Caki2 (cell line): ENCODE results near the gene PLSCR4. TPM values are rescaled to one million over a fixed set of nuclear protein-coding genes. Genes with fewer than 3 reads are reported as not detected.

Source experiments
- DNase-seq: peaks from one replicate; pipeline ENCODE4 v3.0.0-alpha.2; 2015; ENCODE audit warnings: low read depth
- in situ Hi-C: cut with HindIII; loops from 2 replicates; pipeline ENCODE4 v1.10.0; 2016; ENCODE audit warnings: low sequenced_read_pairs, low pct_unique_long_range_greater_than_20kb, mixed read lengths
- total RNA-seq: library from RNA; depleted of rRNA; stranded (reverse); fragments of >200 nt; shearing (Covaris generic); gene quantifications from 2 replicates; pipeline ENCODE4 v1.2.3, GENCODE V29; 2014; ENCODE audit warnings: low replicate concordance

PLSCR4 gene
- total RNA-seq, 1 experiment from 2014 or later, result 7.1 TPM

DNA sequence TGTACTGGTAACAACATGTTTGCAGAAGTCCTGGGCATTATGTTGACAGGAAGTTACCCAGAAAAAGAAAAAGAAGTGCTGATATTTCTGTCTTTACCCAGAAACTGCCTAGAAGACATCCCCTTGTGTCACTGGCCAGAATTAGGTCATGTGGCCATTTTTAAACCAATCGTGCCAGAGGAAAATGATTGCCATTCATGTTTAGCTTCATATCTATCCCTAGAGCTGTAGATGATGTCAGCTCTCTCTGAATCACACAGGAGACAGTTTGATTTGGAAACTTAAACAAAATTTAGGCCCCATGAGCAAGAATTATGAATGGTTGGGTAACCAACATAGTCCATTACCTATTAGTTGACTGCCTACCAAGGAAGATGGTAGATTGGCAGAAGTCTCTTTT, 81.0 kb downstream of the PLSCR4 start:
- DNase-seq, result no peak
- in situ Hi-C loops, result no loop called here

GRCh38 chr3:146166826-146167225, 84.1 kb downstream of the PLSCR4 start:
- DNase-seq, result no peak
- in situ Hi-C loops, result no loop called here

- peak; percentile 96 for DNase-seq
- in situ Hi-C loops, result no loop called here
Observed at GRCh38 chr3:146166415-146166821, 84.5 kb downstream of the PLSCR4 start.

GRCh38 chr3:146165877-146166276, 85.0 kb downstream of the PLSCR4 start:
- in situ Hi-C loops, result no loop called here
- no peak for DNase-seq

- in situ Hi-C loops, result no loop called here
- DNase-seq, result peak; percentile 77
Observed at GRCh38 chr3:146164971-146165769, 85.7 kb downstream of the PLSCR4 start.

- DNase-seq, result no peak
- in situ Hi-C loops, result no loop called here
Observed at GRCh38 chr3:146164506-146164905, 86.4 kb downstream of the PLSCR4 start.

DNA sequence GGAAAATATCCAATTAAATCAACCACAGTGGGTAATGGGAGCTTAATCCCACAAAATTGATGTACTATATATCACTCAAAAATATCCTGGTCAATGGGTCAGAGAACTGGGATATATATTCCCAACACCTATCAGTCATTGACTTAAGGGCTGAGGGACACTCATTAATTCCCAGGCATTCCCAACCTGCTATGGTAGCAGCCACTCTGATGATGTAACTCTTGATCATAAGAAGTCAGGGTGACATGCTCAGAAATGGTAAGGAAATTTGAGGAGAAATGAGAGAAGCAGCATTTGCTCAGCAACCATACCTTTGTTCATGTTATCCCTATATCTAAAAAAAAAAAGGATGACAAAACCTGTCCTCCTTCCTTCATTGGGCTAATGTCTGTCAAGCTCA, 86.8 kb downstream of the PLSCR4 start:
- peak; percentile 66 for DNase-seq
- in situ Hi-C loops, result no loop called here

- in situ Hi-C loops, result no loop called here
- peak; percentile 89 for DNase-seq
Observed at GRCh38 chr3:146163584-146163983, 87.3 kb downstream of the PLSCR4 start.

- DNase-seq, result peak; percentile 69
Observed at GRCh38 chr3:146162561-146162960, 88.3 kb downstream of the PLSCR4 start.

DNA sequence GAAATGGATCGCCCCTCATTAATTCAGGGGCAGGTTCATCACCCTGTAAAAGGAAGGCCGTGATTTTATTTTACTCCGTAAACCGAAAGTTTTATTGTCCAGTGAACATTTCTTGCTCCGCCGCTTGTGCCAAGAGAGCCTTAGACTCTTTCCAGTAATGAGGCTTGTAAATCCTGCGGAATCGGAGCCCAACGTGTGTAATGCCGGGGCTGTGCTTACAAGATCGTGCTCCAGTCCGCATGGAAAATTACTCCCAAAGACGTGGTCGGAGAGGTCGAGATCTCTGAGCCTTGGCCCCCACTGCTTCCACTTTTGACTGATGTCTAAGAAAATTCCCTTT, 89.3 kb downstream of the PLSCR4 start:
- DNase-seq, result no peak
- in situ Hi-C loops, result no loop called here

More at GRCh38 chr3:146162561-146162960, 88.3 kb downstream of the PLSCR4 start:
- in situ Hi-C loops, result no loop called here

DNA sequence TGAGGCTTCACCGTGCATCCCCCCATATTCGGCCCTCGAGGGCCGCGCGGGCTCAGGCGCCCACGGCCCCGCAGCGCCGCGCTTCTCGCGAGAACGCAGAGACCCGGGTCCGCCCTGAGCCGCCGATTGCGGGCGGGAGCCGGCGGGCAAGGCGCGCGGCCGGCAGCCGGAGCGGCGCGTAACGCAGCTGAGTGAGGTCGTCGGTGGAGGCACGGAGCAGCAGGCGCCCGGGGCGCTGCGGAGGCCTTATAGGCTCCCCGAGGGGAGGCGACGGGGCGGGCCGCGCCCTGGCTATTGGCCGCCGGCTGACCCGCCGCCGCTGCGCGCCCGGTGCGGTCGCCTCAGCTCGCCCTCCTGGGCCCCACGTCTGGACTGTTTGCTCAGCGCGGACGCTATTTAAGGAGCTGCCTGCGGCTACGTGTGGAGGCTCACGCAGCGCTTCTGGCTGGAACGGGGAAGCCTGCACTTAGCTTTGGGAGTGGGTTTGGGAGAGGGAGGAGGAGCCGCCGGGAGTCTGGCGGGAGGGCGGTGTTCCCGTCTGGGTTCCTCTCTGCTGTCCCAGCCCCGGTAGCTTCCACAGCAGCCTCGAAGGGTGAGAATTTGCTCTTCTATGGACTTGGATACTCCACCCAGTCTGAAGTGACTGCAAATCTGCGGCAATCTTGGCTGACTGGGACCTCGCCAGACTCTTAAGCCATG, 89.8 kb downstream of the PLSCR4 start, which contains the start of gene PLOD2:
TSS of gene PLOD2 (minus strand) at position 221 of the 699 bp plus-strand sequence. CDS start at position 26, 195 bp downstream.
- in situ Hi-C loops, result no loop called here
- peak; percentile 97 for DNase-seq

- peak; percentile 88 for DNase-seq
- in situ Hi-C loops, result no loop called here
Observed at GRCh38 chr3:146160321-146160963, 90.5 kb downstream of the PLSCR4 start.

DNA sequence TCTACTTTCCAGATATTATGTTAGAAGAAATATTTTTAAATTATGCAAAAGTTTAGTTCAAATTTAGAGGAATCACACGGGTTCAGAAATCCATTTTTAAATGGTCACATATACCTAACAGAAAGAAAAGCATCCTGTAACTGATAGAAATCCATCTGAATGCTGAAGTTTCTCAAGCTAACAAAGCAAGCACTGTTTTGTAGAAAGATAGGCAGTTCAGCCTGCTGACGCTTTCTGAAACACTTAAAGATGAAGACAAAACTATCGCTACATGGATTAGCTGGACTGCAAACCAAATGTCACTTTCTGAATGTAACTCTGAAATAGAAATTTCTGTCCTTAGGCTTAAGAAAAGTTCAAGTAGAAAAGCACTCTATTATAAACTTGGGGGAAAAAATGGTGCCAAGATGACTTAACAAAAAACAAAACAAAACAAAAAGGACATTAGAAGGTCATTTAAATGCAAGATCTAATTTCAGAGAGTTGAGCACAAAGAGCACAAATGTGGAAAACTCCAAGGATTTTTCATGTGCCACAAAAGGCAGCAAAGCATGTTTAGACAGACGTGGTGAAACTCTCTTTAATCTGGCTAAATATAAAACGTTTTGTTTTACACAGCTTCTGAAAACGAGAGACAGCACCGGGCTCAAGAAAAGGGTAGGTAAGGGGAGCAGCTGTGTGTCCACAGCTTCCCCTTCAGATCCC, 91.1 kb downstream of the PLSCR4 start:
- in situ Hi-C loops, result no loop called here

DNA sequence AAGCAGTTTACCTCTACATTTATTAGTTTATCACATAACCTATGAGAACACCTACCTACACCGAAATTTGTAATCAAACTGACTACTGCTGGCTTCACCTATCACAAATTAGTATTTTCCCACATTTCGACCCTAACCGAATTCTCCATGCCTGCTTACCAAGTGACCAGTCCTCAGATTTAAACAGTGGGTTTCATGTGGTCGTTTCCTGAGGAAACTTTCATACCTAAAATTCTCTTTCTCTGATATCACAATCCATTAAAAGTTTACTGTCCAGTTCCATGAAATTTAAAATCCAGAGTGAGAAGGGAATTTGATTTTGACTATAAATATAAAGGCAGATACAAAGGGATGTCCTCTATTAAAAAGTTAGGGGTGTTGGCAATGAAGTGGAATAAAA, 91.9 kb downstream of the PLSCR4 start:
- in situ Hi-C loops, result no loop called here
- peak; percentile 35 for DNase-seq

More for the DNA sequence above, 91.1 kb downstream of the PLSCR4 start:
- DNase-seq, result no peak

DNA sequence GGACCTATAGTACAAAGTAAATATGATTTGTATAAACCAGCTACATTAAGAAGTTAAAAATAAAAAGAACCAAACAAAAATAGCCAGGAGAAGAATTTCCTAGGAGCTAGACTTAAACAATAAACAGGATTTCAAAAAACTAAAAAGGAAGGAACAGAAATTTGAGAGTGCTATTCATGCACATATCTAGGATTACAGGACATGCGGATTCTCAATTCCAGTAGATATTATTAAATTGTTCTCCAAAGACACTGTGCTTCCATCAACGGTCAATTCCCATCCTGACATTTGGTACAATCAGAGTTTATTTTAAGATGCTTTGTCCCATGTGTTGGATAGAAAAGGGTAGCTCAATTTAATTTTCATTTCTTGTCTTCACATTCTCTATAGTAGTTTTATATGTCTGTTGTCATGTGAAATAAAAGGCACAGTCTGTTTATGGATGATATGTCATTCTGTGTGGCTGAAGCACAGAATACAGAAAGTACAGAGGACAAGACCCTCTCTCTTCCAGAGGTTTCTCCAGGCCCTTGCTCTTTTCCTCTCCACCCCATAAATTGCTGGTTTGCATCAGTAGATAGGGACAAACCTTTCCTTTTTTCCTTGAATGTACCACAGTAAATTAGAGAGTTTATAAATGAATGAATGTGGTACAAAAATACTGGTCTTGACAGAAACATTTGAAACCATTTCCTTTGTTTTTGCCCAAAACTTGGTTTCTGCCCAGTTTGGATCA, 93.4 kb downstream of the PLSCR4 start:
- in situ Hi-C loops, result no loop called here
- peak; percentile 52 for DNase-seq

DNA sequence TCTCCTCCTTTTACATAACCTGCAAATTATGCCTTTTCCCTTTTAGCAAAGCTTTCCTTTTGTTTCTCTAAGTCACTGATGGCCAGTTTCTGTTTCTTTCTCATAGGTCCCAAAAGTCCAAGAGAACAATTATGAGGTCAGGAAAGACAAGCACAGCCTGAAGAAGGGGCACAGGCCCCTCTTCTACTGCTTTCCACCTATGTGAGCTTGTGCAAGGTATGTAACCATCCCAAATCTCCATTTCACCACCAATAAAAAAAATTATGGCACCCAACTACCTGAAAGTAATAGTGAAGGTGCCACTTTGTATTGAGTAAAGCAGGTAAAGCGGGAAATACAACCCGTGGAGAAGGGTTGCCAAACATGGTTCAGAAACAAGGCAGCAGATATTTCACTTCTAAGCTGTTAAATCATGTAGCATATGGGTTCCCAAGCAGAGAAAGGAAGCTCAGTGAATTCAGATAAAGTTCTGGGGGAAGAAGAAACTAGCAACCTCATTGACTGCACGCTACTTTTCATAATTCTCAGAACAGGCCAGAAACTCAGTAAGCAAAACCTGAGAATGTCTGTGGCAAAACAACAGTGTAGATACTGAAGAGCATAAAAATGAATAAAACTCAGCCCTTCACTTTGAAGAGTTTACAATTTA, 94.1 kb downstream of the PLSCR4 start:
- in situ Hi-C loops, result no loop called here
- DNase-seq, result peak; percentile 57

GRCh38 chr3:146156095-146156494, 94.8 kb downstream of the PLSCR4 start:
- DNase-seq, result peak; percentile 54
- in situ Hi-C loops, result no loop called here
